ENCODE data around the gene NOSIP.
A peak's percentile ranks its signal among the peaks of the same experiment; 100 is the strongest.

Gene NOSIP

GRCh38 chr19:49552749-49553148 lies 27.6 kb downstream of the NOSIP start:
- no peak for TF ChIP-seq CTCF (IDR thresholded peaks at IDR 0.05; ENCODE audit: low read depth, low read length)
- H3K4me3 ChIP-seq (ENCODE audit: low read depth, low read length): no peak overlapping the region

GRCh38 chr19:49551531-49551930 lies 28.8 kb downstream of the NOSIP start:
- no peak for TF ChIP-seq CTCF (IDR thresholded peaks at IDR 0.05; ENCODE audit: low read depth, low read length)
- no peak overlapping the region for H3K4me3 ChIP-seq (ENCODE audit: low read depth, low read length)

GRCh38 chr19:49549045-49549444 lies 31.3 kb downstream of the NOSIP start:
- H3K4me3 ChIP-seq (ENCODE audit: low read depth, low read length): no peak overlapping the region
- no peak for TF ChIP-seq CTCF (IDR thresholded peaks at IDR 0.05; ENCODE audit: low read depth, low read length)

- H3K4me3 ChIP-seq (ENCODE audit: low read depth, low read length): no peak overlapping the region
- TF ChIP-seq CTCF (IDR thresholded peaks at IDR 0.05; ENCODE audit: low read depth, low read length): peak; percentile 55
These were observed 33.4 kb downstream of the NOSIP start for GRCh38 chr19:49546825-49547565.

GRCh38 chr19:49544154-49544553 lies 36.2 kb downstream of the NOSIP start:
- no peak for TF ChIP-seq CTCF (IDR thresholded peaks at IDR 0.05; ENCODE audit: low read depth, low read length)
- H3K4me3 ChIP-seq (ENCODE audit: low read depth, low read length): no peak overlapping the region

GRCh38 chr19:49543032-49543431 lies 37.3 kb downstream of the NOSIP start:
- no peak overlapping the region for H3K4me3 ChIP-seq (ENCODE audit: low read depth, low read length)
- TF ChIP-seq CTCF (IDR thresholded peaks at IDR 0.05; ENCODE audit: low read depth, low read length): no peak

GRCh38 chr19:49542446-49542845 lies 37.9 kb downstream of the NOSIP start:
- TF ChIP-seq CTCF (IDR thresholded peaks at IDR 0.05; ENCODE audit: low read depth, low read length): no peak
- no peak overlapping the region for H3K4me3 ChIP-seq (ENCODE audit: low read depth, low read length)
